ENCODE measurements around the gene RBM19.

DNA sequence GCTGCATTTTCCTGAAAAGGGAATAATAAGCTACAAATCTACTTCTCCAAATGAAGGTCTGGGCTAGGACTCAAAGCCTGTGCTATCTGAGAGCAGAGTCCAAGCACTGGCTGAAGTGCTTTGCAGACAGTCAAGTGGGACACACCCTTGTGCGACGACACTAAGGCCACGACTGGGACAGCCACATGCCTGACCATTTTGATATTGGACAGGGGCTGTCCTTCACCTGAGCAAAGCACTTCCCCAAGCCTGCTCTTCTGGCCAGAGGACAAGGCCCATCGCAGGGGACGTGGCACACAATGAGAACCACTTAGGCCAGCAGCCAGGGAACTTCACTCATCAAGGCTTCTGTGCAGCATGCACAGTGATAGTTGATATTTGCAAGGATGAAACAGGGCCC lies 71.4 kb downstream of the RBM19 start:
- no peak for TF ChIP-seq EZH2 (IDR thresholded peaks at IDR 0.05; ENCODE audit: borderline replicate concordance, low read length)
- TF ChIP-seq, protein P1, sequence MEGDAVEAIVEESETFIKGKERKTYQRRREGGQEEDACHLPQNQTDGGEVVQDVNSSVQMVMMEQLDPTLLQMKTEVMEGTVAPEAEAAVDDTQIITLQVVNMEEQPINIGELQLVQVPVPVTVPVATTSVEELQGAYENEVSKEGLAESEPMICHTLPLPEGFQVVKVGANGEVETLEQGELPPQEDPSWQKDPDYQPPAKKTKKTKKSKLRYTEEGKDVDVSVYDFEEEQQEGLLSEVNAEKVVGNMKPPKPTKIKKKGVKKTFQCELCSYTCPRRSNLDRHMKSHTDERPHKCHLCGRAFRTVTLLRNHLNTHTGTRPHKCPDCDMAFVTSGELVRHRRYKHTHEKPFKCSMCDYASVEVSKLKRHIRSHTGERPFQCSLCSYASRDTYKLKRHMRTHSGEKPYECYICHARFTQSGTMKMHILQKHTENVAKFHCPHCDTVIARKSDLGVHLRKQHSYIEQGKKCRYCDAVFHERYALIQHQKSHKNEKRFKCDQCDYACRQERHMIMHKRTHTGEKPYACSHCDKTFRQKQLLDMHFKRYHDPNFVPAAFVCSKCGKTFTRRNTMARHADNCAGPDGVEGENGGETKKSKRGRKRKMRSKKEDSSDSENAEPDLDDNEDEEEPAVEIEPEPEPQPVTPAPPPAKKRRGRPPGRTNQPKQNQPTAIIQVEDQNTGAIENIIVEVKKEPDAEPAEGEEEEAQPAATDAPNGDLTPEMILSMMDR (IDR thresholded peaks at IDR 0.05; ENCODE audit: low read length), result no peak
